Measurements from ENCODE around the gene PRAMEF20. TPM values are rescaled to one million over a fixed set of nuclear protein-coding genes. Genes with fewer than 3 reads are reported as not detected.

PRAMEF20 gene
- not detected in 2 replicates for total RNA-seq (ENCODE audit: low replicate concordance)

GRCh38 chr1:13410150-13410549 lies at the start of gene PRAMEF20:
PRAMEF20 (plus strand) TSS chr1:13410450; CDS start chr1:13416355, 5,905 bp downstream.

GRCh38 chr1:13389332-13389731 lies 20.9 kb upstream of the PRAMEF20 start, which contains the start of gene PRAMEF17:
PRAMEF17 (plus strand) TSS chr1:13389632; CDS start chr1:13389658, 26 bp downstream.

Other genes starting within 250 kb of the PRAMEF20 start
- not detected in 2 replicates for gene HNRNPCL4, start 244.8 kb upstream of the PRAMEF20 start, total RNA-seq (ENCODE audit: low replicate concordance)
- gene PRAMEF9, start 238.6 kb upstream of the PRAMEF20 start, total RNA-seq (ENCODE audit: low replicate concordance): not detected in 2 replicates
- gene PRAMEF13, start 209.0 kb upstream of the PRAMEF20 start, total RNA-seq (ENCODE audit: low replicate concordance): not detected in 2 replicates
- not detected in 2 replicates for gene PRAMEF18, start 184.3 kb upstream of the PRAMEF20 start, total RNA-seq (ENCODE audit: low replicate concordance)
- gene PRAMEF5, start 156.3 kb upstream of the PRAMEF20 start, total RNA-seq (ENCODE audit: low replicate concordance): not detected in 2 replicates
- not detected in 2 replicates for gene PRAMEF8, start 125.3 kb upstream of the PRAMEF20 start, total RNA-seq (ENCODE audit: low replicate concordance)
- not detected in 2 replicates for gene PRAMEF33, start 106.9 kb upstream of the PRAMEF20 start, total RNA-seq (ENCODE audit: low replicate concordance)
- not detected in 2 replicates for gene PRAMEF15, start 94.9 kb upstream of the PRAMEF20 start, total RNA-seq (ENCODE audit: low replicate concordance)
- gene PRAMEF14, start 63.3 kb upstream of the PRAMEF20 start, total RNA-seq (ENCODE audit: low replicate concordance): not detected in 2 replicates
- not detected in 2 replicates for gene PRAMEF19, start 38.5 kb upstream of the PRAMEF20 start, total RNA-seq (ENCODE audit: low replicate concordance)
- not detected in 2 replicates for gene PRAMEF17, start 20.8 kb upstream of the PRAMEF20 start, total RNA-seq (ENCODE audit: low replicate concordance)
- 0.12 and 0.38 TPM in 2 replicates for gene LRRC38, start 103.6 kb downstream of the PRAMEF20 start, total RNA-seq (ENCODE audit: low replicate concordance)
- 0.23 and 51.0 TPM in 2 replicates for gene PDPN, start 173.4 kb downstream of the PRAMEF20 start, total RNA-seq (ENCODE audit: low replicate concordance)

All from smooth muscle cell of the coronary artery (primary cell).